ENCODE data around the gene TRMT11. TPM values are rescaled to one million over a fixed set of nuclear protein-coding genes. Genes with fewer than 3 reads are reported as not detected.

TRMT11 gene
- total RNA-seq, 1 donor from 2014 or later = 9.2 TPM

DNA sequence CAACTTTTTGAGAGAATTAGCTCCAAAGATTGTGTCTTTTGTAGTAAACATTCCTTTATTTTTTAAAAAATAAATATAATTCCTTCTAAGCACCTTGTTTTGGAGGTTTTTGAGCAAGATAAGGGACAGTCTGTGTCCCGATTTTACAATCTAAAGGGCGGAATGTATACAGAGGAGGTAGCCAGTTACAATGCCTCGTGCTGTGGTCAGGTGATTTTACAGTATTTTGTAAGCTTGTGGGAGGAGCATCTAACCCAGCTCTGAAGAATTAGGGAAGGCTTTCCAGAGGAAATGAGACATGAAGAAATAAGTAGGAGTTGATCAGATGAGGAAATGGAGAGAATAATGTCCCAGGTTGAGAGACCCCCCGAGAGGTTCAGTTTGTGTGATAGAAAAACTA, 28.5 kb upstream of the TRMT11 start:
- DNase-seq = no peak
- H3K27me3 ChIP-seq (ENCODE audit: low read depth) = no peaks in the 10 kb centered on the region
- peak overlapping the region; percentile 99 for H3K4me3 ChIP-seq
- peaks cover 41% of the 10 kb centered on the region for H3K4me1 ChIP-seq
- peak overlapping the region; percentile 96 for H3K27ac ChIP-seq (replicated peaks)
- TF ChIP-seq, protein P1, sequence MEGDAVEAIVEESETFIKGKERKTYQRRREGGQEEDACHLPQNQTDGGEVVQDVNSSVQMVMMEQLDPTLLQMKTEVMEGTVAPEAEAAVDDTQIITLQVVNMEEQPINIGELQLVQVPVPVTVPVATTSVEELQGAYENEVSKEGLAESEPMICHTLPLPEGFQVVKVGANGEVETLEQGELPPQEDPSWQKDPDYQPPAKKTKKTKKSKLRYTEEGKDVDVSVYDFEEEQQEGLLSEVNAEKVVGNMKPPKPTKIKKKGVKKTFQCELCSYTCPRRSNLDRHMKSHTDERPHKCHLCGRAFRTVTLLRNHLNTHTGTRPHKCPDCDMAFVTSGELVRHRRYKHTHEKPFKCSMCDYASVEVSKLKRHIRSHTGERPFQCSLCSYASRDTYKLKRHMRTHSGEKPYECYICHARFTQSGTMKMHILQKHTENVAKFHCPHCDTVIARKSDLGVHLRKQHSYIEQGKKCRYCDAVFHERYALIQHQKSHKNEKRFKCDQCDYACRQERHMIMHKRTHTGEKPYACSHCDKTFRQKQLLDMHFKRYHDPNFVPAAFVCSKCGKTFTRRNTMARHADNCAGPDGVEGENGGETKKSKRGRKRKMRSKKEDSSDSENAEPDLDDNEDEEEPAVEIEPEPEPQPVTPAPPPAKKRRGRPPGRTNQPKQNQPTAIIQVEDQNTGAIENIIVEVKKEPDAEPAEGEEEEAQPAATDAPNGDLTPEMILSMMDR (IDR thresholded peaks at IDR 0.05; ENCODE audit: borderline replicate concordance) = no peak
- H3K36me3 ChIP-seq = no peaks in the 10 kb centered on the region
- intact Hi-C loops (cut with micrococcal nuclease) = loop anchor here (5.0 kb wide), 1 partner anchor 51 kb away; no protein-coding TSS in a partner anchor
- H3K9me3 ChIP-seq (replicated peaks) = no peaks in the 10 kb centered on the region

GRCh38 chr6:125959041-125959440, 27.3 kb upstream of the TRMT11 start:
- DNase-seq = no peak
- no peaks in the 10 kb centered on the region for H3K27me3 ChIP-seq (ENCODE audit: low read depth)
- no peaks in the 10 kb centered on the region for H3K9me3 ChIP-seq (replicated peaks)
- no peaks in the 10 kb centered on the region for H3K36me3 ChIP-seq
- no peak overlapping the region for H3K4me3 ChIP-seq
- H3K4me1 ChIP-seq = peaks cover 51% of the 10 kb centered on the region
- intact Hi-C loops (cut with micrococcal nuclease) = loop anchor here (5.0 kb wide), 1 partner anchor 52 kb away; no protein-coding TSS in a partner anchor
- H3K27ac ChIP-seq (replicated peaks) = no peak overlapping the region
- TF ChIP-seq, protein P1 (IDR thresholded peaks at IDR 0.05; ENCODE audit: borderline replicate concordance) = no peak

DNA sequence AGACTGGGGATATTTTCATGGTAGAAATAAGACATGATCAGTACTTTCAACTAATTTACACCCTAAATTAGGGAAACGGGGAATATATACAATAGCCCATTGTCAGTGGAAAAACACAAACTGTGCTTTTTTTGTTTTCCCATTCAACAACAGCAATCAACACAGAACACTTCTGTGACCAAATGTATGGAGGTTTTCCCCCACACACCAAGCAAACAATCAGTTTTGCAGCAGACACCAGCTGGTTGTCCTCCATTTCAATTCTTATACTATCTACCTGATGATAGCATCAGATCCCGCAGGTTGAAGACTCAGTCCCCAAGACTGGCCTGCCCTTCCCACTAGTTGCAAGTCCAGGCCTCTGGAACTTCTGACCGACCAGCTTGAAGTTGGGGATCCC, 25.2 kb upstream of the TRMT11 start:
- H3K27ac ChIP-seq (replicated peaks) = no peak overlapping the region
- TF ChIP-seq, protein P1 (IDR thresholded peaks at IDR 0.05; ENCODE audit: borderline replicate concordance) = no peak
- DNase-seq = no peak
- peaks cover 48% of the 10 kb centered on the region for H3K4me1 ChIP-seq
- no peaks in the 10 kb centered on the region for H3K27me3 ChIP-seq (ENCODE audit: low read depth)
- no peaks in the 10 kb centered on the region for H3K36me3 ChIP-seq
- no peaks in the 10 kb centered on the region for H3K9me3 ChIP-seq (replicated peaks)
- intact Hi-C loops (cut with micrococcal nuclease) = loop anchor here (5.0 to 10.0 kb wide), 2 partner anchors 179 to 656 kb away; partner anchors contain the start of gene HDDC2
- H3K4me3 ChIP-seq = no peak overlapping the region

DNA sequence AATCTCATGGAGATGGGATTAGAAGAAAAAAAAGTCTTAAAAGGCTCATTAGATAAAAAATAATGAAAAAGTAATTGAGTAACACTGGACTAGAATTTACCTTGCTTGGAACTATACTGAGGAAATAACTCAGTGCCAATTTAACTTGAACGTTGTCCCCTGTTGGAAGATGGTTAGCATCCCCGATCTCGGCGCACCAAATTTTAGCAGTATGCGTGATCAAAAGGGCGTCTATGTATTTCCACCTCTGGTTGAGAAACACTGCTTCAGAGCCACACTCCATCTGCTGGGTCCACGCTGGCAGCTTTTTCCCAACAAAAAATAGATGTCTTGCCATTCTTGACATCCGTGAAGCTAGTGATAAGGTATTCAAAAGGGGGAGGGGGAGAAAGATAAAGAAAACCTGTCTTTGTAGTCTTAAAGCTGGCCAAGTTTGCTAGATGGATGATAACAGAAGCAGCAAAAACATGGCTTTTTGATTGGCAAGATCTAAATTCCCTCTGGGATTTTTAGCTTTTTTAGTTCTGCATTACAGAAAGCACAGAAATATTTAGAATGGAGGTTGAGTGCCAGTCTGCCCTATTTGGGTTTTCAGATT, 23.3 kb upstream of the TRMT11 start:
- Histone ChIP-seq H3K27ac (replicated peaks) (no peak overlapping the region), H3K36me3 (peaks cover 14% of the 10 kb centered on the region), H3K9me3 (replicated peaks) (no peaks in the 10 kb centered on the region), H3K4me1 (peaks cover 32% of the 10 kb centered on the region), H3K27me3 (ENCODE audit: low read depth) (no peaks in the 10 kb centered on the region), H3K4me3 (no peak overlapping the region)
- TF ChIP-seq, protein P1 (IDR thresholded peaks at IDR 0.05; ENCODE audit: borderline replicate concordance) = no peak
- no peak for DNase-seq
- intact Hi-C loops (cut with micrococcal nuclease) = loop anchor here (5.0 to 10.0 kb wide), 2 partner anchors 181 to 658 kb away; partner anchors contain the start of gene HDDC2

GRCh38 chr6:125963817-125964216, 22.5 kb upstream of the TRMT11 start:
- TF ChIP-seq, protein P1 (IDR thresholded peaks at IDR 0.05; ENCODE audit: borderline replicate concordance) = no peak
- no peak overlapping the region for H3K4me3 ChIP-seq
- H3K4me1 ChIP-seq = peaks cover 24% of the 10 kb centered on the region
- DNase-seq = no peak
- H3K27ac ChIP-seq (replicated peaks) = no peak overlapping the region
- peaks cover 21% of the 10 kb centered on the region for H3K36me3 ChIP-seq
- intact Hi-C loops (cut with micrococcal nuclease) = loop anchor here (5.0 to 10.0 kb wide), 2 partner anchors 182 to 659 kb away; partner anchors contain the start of gene HDDC2
- no peaks in the 10 kb centered on the region for H3K27me3 ChIP-seq (ENCODE audit: low read depth)
- no peaks in the 10 kb centered on the region for H3K9me3 ChIP-seq (replicated peaks)

Data from left ventricle myocardium inferior (tissue), 1 donor.